SK-N-SH (cell line): ENCODE data around the gene LYPD8. TPM values are rescaled to one million over a fixed set of nuclear protein-coding genes. Genes with fewer than 3 reads are reported as not detected.

Source experiments
- CTCF ChIA-PET: fragments of 300-600, 350-600 bp; formaldehyde crosslinking; extraction: SDS; loops from one replicate; lab custom pipeline; 2021; lab: Yijun Ruan, JAX
- POLR2A ChIA-PET: fragments of 350-600 bp; sonication (Branson Sonifier 250); formaldehyde crosslinking; extraction: SDS; loops from one replicate; lab custom pipeline; 2020; ENCODE audit warnings: antibody characterized with exemption, inconsistent platforms; lab: Yijun Ruan, JAX
- DNase-seq: peaks from one replicate; pipeline ENCODE4 v3.0.0; 2012
- H2AFZ ChIP-seq: fragments of 200-600 bp; sonication (generic); 2 replicates; pipeline ENCODE4 v1.8.1; 2016; ENCODE audit warnings: antibody characterized with exemption, mild to moderate bottlenecking, low read depth
- H3F3A ChIP-seq: fragments of 200-600 bp; sonication (generic); replicated peaks from 2 replicates; pipeline ENCODE3; 2016; ENCODE audit warnings: antibody characterized with exemption, mild to moderate bottlenecking; ENCODE audit not compliant: insufficient read depth
- H3K27ac ChIP-seq, 2 experiments: fragments of 200-500 bp in 1 of 2; fragments of 200-600 bp in 1 of 2; sonication (Bioruptor generic) in 1 of 2; sonication (generic), shearing (Covaris generic) in 1 of 2; 2 replicates each; pipeline versions ENCODE4 v1.5.1 to v1.6.1; 2014 to 2016; ENCODE audit warnings: low read depth in 2 of 2, inconsistent platforms in 1 of 2, low read length in 1 of 2, mild to moderate bottlenecking in 1 of 2, mixed read lengths in 1 of 2
- H3K27me3 ChIP-seq: fragments of 200-600 bp; sonication (generic), shearing (Covaris generic); 2 replicates; pipeline ENCODE4 v1.6.1; 2016; ENCODE audit warnings: mixed run types; ENCODE audit not compliant: insufficient read depth
- H3K36me3 ChIP-seq, 2 experiments: fragments of 200-500 bp in 1 of 2; fragments of 200-600 bp in 1 of 2; sonication (Bioruptor generic) in 1 of 2; sonication (generic) in 1 of 2; replicated peaks in 1 of 2; 2 replicates each; pipeline versions ENCODE3 to v1.5.1; 2014 to 2016; ENCODE audit warnings: low read length in 1 of 2, mild to moderate bottlenecking in 1 of 2; ENCODE audit not compliant: insufficient read depth in 2 of 2, control insufficient read depth in 1 of 2
- H3K4me1 ChIP-seq, 2 experiments: fragments of 200-500 bp in 1 of 2; fragments of 200-600 bp in 1 of 2; sonication (Bioruptor generic) in 1 of 2; sonication (generic), shearing (Covaris generic) in 1 of 2; 2 replicates each; pipeline versions ENCODE4 v1.5.1 to v1.6.1; 2014 to 2016; ENCODE audit warnings: low read depth in 1 of 2, low read length in 1 of 2, mixed run types in 1 of 2; ENCODE audit not compliant: insufficient read depth in 2 of 2, control insufficient read depth in 1 of 2
- H3K4me2 ChIP-seq: fragments of 200-600 bp; sonication (generic), shearing (Covaris generic); 2 replicates; pipeline ENCODE4 v1.6.1; 2017; ENCODE audit warnings: mixed run types
- H3K4me3 ChIP-seq, 2 experiments: fragments of 200-500 bp in 1 of 2; fragments of 200-600 bp in 1 of 2; sonication (Bioruptor generic) in 1 of 2; sonication (generic), shearing (Covaris generic) in 1 of 2; 2 replicates each; pipeline versions ENCODE4 v1.5.1 to v1.8.1; 2014 to 2016; ENCODE audit warnings: low read depth in 2 of 2, inconsistent platforms in 1 of 2, low read length in 1 of 2, mild to moderate bottlenecking in 1 of 2, mixed read lengths in 1 of 2, moderate library complexity in 1 of 2
- H3K79me2 ChIP-seq: fragments of 200-600 bp; sonication (generic); 2 replicates; pipeline ENCODE4 v1.8.1; 2017; ENCODE audit warnings: mild to moderate bottlenecking; ENCODE audit not compliant: insufficient read depth
- H3K9ac ChIP-seq: fragments of 200-600 bp; sonication (generic); 2 replicates; pipeline ENCODE4 v1.6.1; 2017; ENCODE audit warnings: mixed run types
- H3K9me2 ChIP-seq: fragments of 200-600 bp; sonication (generic); 2 replicates; pipeline ENCODE4 v1.6.1; 2017; ENCODE audit warnings: mixed run types
- H3K9me3 ChIP-seq: fragments of 200-600 bp; sonication (generic); 2 replicates; pipeline ENCODE4 v1.6.1; 2017; ENCODE audit warnings: mixed run types, mild to moderate bottlenecking, moderate library complexity
- H4K20me1 ChIP-seq: fragments of 200-600 bp; sonication (generic); 2 replicates; pipeline ENCODE4 v1.6.1; 2017; ENCODE audit warnings: mild to moderate bottlenecking, mixed run types; ENCODE audit not compliant: insufficient read depth
- FOXM1 ChIP-seq: IDR thresholded peaks from 2 replicates; pipeline ENCODE4 v1.4.0; 2012; ENCODE audit warnings: low read depth, mild to moderate bottlenecking
- GATA2 ChIP-seq: sonication (generic); formaldehyde crosslinking; IDR thresholded peaks from 2 replicates; pipeline ENCODE4 v1.5.0; 2020; ENCODE audit warnings: mild to moderate bottlenecking, missing genetic modification reagents
- IRF3 ChIP-seq: fragments of 150-350 bp; IDR thresholded peaks from 2 replicates; pipeline ENCODE4 v1.6.1; 2016; ENCODE audit warnings: mild to moderate bottlenecking, low read depth, low read length
- JUND ChIP-seq: IDR thresholded peaks from 2 replicates; pipeline ENCODE4 v1.4.0; 2012
- NRF1 ChIP-seq: IDR thresholded peaks from 2 replicates; pipeline ENCODE4 v1.6.1; 2012; ENCODE audit warnings: low read depth, mild to moderate bottlenecking, low read length
- POLR2AphosphoS5 ChIP-seq: IDR thresholded peaks from 2 replicates; pipeline ENCODE4 v1.6.1; 2012; ENCODE audit warnings: low read depth, low read length
- RAD21 ChIP-seq: IDR thresholded peaks from 2 replicates; pipeline ENCODE4 v1.6.1; 2012; ENCODE audit warnings: mild to moderate bottlenecking, low read length
- TCF12 ChIP-seq: IDR thresholded peaks from 2 replicates; pipeline ENCODE4 v1.4.0; 2012
- WGBS: methylation state at CpG from one replicate; pipeline ENCODE4 v1.1.6; 2017; ENCODE audit warnings: low lambda C conversion rate; 5-methylcytosine and 5-hydroxymethylcytosine counted together
- polyA plus RNA-seq, 3 experiments: library from polyadenylated mRNA; depleted of rRNA; stranded (reverse); fragments of >200 nt; gene quantifications; 2 replicates each; pipeline ENCODE4 v1.2.3, GENCODE V29; 2012
- TF ChIP-seq, protein P1 (sequence below): fragments of 200-600 bp; sonication (generic); IDR thresholded peaks from 2 replicates; pipeline ENCODE4 v1.6.1; 2017; ENCODE audit warnings: antibody characterized with exemption, mild to moderate bottlenecking, moderate library complexity
- TF ChIP-seq, protein P2 (sequence below): IDR thresholded peaks from 2 replicates; pipeline ENCODE4; 2012
- TF ChIP-seq, protein P3 (sequence below): IDR thresholded peaks from 2 replicates; pipeline ENCODE4 v1.4.0; 2012; ENCODE audit warnings: low read depth, borderline replicate concordance
- TF ChIP-seq, protein P4 (sequence below): IDR thresholded peaks from 2 replicates; pipeline ENCODE4 v1.4.0; 2012; ENCODE audit warnings: low read depth, borderline replicate concordance

The LYPD8 gene
- polyA plus RNA-seq, 1 of the 3 experiments (the other 2 are of a cell fraction), result 1.5 TPM

DNA sequence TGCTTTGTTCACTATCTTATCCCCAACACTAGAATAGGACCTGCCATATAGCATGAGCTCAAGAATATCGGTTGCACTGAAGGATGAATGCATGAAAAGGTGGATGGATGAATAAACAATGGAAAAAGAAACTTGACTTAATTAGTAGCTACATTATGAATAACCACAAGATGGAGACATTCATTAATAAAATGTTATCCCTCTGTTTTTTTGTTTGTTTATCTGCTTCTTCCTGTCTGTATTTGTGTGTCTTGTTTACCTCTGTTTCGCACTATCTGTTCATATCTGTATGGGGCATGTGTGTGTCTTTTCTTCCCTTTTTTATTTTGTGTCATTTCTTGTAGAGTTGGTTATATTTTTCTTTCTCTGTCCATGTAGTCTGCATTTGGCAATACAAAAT is 51.9 kb downstream of the LYPD8 start:
- Histone ChIP-seq H3K9me3 (no peaks in the 10 kb centered on the region), H3F3A (no peaks in the 10 kb centered on the region), H3K4me2 (no peak overlapping the region), H3K4me1 (no peaks in the 10 kb centered on the region), H3K9ac (no peak overlapping the region), H3K9me2 (no peaks in the 10 kb centered on the region), H3K36me3 (no peaks in the 10 kb centered on the region), H3K27me3 (no peaks in the 10 kb centered on the region; the same call in 1 of the 2 replicates), H3K4me3 (no peak overlapping the region), H3K79me2 (no peaks in the 10 kb centered on the region), H2AFZ (no peak overlapping the region), H3K27ac (no peak overlapping the region), H4K20me1 (no peaks in the 10 kb centered on the region)
- CTCF ChIA-PET, result interaction anchor here (1.1 to 1.5 kb wide), 3 partner anchors 9 to 101 kb away, joined by 3 to 4 read pairs (median 3); no protein-coding TSS in a partner anchor
- TF ChIP-seq, protein P1, sequence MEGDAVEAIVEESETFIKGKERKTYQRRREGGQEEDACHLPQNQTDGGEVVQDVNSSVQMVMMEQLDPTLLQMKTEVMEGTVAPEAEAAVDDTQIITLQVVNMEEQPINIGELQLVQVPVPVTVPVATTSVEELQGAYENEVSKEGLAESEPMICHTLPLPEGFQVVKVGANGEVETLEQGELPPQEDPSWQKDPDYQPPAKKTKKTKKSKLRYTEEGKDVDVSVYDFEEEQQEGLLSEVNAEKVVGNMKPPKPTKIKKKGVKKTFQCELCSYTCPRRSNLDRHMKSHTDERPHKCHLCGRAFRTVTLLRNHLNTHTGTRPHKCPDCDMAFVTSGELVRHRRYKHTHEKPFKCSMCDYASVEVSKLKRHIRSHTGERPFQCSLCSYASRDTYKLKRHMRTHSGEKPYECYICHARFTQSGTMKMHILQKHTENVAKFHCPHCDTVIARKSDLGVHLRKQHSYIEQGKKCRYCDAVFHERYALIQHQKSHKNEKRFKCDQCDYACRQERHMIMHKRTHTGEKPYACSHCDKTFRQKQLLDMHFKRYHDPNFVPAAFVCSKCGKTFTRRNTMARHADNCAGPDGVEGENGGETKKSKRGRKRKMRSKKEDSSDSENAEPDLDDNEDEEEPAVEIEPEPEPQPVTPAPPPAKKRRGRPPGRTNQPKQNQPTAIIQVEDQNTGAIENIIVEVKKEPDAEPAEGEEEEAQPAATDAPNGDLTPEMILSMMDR, result peak; percentile 29; the same call in 1 of the 2 replicates
- TF ChIP-seq JUND, result no peak
- WGBS, result 2% methylated on average over 2 of the region's 2 CpGs
- POLR2A ChIA-PET, result no interaction called here
- no peak for DNase-seq

GRCh38 chr1:248702714-248703113 is 52.8 kb downstream of the LYPD8 start, which contains the start of gene OR14I1:
Gene OR14I1 (minus strand): TSS chr1:248702766.
- POLR2A ChIA-PET, result no interaction called here
- Histone ChIP-seq H3K9me3 (no peaks in the 10 kb centered on the region), H3K9ac (no peak within 1 kb of the TSS), H3K9me2 (no peaks in the 10 kb centered on the region), H2AFZ (no peak within 1 kb of the TSS), H3K4me1 (no peaks in the 10 kb centered on the region), H3K4me3 (no peak within 1 kb of the TSS), H3K79me2 (no peaks in the 10 kb centered on the region)
- 0% methylated on average over 1 of the region's 1 CpG for WGBS
- no peak for TF ChIP-seq JUND
- no peak for TF ChIP-seq NRF1
- no peak for TF ChIP-seq GATA2 (CRISPR knock-in tag)
- no peak for TF ChIP-seq FOXM1
- TF ChIP-seq, all 33 proteins: peak for 0
- Histone ChIP-seq H3K27ac (no peak within 1 kb of the TSS), H3K27me3 (no peaks in the 10 kb centered on the region; the same call in 1 of the 2 replicates), H3F3A (no peaks in the 10 kb centered on the region), H3K36me3 (no peaks in the 10 kb centered on the region), H4K20me1 (no peaks in the 10 kb centered on the region), H3K4me2 (no peak within 1 kb of the TSS)
- DNase-seq, result no peak
- CTCF ChIA-PET, result interaction anchor here (1.1 kb wide), 1 partner anchor 9 kb away, joined by 3 read pairs; no protein-coding TSS in a partner anchor

GRCh38 chr1:248699099-248699498 is 56.5 kb downstream of the LYPD8 start:
- WGBS, result 5% methylated on average over 1 of the region's 1 CpG

More at GRCh38 chr1:248699099-248699498, 56.5 kb downstream of the LYPD8 start:
- DNase-seq, result no peak
- Histone ChIP-seq H3K9me3 (no peaks in the 10 kb centered on the region), H3K9me2 (no peaks in the 10 kb centered on the region), H3K27me3 (no peaks in the 10 kb centered on the region; the same call in 1 of the 2 replicates), H4K20me1 (no peaks in the 10 kb centered on the region), H2AFZ (no peak overlapping the region), H3K4me3 (no peak overlapping the region), H3K9ac (no peak overlapping the region), H3K27ac (no peak overlapping the region), H3K36me3 (no peaks in the 10 kb centered on the region), H3K4me1 (no peaks in the 10 kb centered on the region), H3K4me2 (no peak overlapping the region), H3K79me2 (no peaks in the 10 kb centered on the region), H3F3A (no peaks in the 10 kb centered on the region)
- POLR2A ChIA-PET, result no interaction called here
- TF ChIP-seq, protein P2, sequence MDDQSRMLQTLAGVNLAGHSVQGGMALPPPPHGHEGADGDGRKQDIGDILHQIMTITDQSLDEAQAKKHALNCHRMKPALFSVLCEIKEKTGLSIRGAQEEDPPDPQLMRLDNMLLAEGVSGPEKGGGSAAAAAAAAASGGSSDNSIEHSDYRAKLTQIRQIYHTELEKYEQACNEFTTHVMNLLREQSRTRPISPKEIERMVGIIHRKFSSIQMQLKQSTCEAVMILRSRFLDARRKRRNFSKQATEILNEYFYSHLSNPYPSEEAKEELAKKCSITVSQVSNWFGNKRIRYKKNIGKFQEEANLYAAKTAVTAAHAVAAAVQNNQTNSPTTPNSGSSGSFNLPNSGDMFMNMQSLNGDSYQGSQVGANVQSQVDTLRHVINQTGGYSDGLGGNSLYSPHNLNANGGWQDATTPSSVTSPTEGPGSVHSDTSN, result no peak
- TF ChIP-seq RAD21, result no peak
- TF ChIP-seq, protein P3, sequence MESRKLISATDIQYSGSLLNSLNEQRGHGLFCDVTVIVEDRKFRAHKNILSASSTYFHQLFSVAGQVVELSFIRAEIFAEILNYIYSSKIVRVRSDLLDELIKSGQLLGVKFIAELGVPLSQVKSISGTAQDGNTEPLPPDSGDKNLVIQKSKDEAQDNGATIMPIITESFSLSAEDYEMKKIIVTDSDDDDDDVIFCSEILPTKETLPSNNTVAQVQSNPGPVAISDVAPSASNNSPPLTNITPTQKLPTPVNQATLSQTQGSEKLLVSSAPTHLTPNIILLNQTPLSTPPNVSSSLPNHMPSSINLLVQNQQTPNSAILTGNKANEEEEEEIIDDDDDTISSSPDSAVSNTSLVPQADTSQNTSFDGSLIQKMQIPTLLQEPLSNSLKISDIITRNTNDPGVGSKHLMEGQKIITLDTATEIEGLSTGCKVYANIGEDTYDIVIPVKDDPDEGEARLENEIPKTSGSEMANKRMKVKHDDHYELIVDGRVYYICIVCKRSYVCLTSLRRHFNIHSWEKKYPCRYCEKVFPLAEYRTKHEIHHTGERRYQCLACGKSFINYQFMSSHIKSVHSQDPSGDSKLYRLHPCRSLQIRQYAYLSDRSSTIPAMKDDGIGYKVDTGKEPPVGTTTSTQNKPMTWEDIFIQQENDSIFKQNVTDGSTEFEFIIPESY, result no peak
- TF ChIP-seq IRF3, result no peak
- TF ChIP-seq, protein P4, sequence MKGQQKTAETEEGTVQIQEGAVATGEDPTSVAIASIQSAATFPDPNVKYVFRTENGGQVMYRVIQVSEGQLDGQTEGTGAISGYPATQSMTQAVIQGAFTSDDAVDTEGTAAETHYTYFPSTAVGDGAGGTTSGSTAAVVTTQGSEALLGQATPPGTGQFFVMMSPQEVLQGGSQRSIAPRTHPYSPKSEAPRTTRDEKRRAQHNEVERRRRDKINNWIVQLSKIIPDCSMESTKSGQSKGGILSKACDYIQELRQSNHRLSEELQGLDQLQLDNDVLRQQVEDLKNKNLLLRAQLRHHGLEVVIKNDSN, result no peak
- no peak for TF ChIP-seq POLR2AphosphoS5
- TF ChIP-seq TCF12, result no peak
- CTCF ChIA-PET, result no interaction called here
